HCT116 (cell line): Measurements from ENCODE around the gene ZNF18. TPM values are rescaled to one million over a fixed set of nuclear protein-coding genes. Genes with fewer than 3 reads are reported as not detected.
A peak's percentile ranks its signal among the peaks of the same experiment; 100 is the strongest.

ENCODE experiments used
- ATAC-seq: fragments of 200-7000 bp; cut with Tn5 transposase; 2 replicates; pipeline ENCODE4 v1.9.1; 2020; ENCODE audit warnings: mild to moderate bottlenecking, moderate library complexity
- BruUV-seq: library from RNA; stranded (reverse); fragments of 400-500 nt; replicated peaks from 2 replicates; lab custom pipeline; 2021; lab: Mats Ljungman, UMichigan
- CTCF ChIA-PET: fragments of 300-600 bp; sonication (Branson Sonifier 250); formaldehyde crosslinking; loops from one replicate; lab custom pipeline; 2021; ENCODE audit warnings: antibody characterized with exemption; lab: Charles Lee
- POLR2A ChIA-PET: fragments of 300-600, 350-600 bp; sonication (Branson Sonifier 250); formaldehyde crosslinking; loops from one replicate; lab custom pipeline; 2021; ENCODE audit warnings: antibody characterized with exemption; lab: Charles Lee
- RAD21 ChIA-PET, 2 experiments: fragments of 300-600 bp; sonication (Branson Sonifier 250); formaldehyde crosslinking; loops; one replicate each; lab custom pipeline; 2023; ENCODE audit warnings: low total read pairs in 2 of 2; ENCODE audit not compliant: uncharacterized antibody in 2 of 2, unreplicated experiment in 2 of 2, low non-redundant PET in 1 of 2; lab: Charles Lee
- DNase-seq: peaks from one replicate; pipeline ENCODE4 v3.0.0-alpha.2; 2010; ENCODE audit warnings: low read depth, low spot score
- H2AFZ ChIP-seq: fragments of 200-600 bp; shearing (Covaris generic), sonication (generic); 2 replicates; pipeline ENCODE4 v1.6.1; 2017; ENCODE audit warnings: low read depth, mixed run types, mixed read lengths, antibody characterized with exemption, low read length; ENCODE audit not compliant: poor library complexity, severe bottlenecking
- H3K27ac ChIP-seq: 2 replicates; pipeline ENCODE4 v1.5.1; 2012; ENCODE audit warnings: low read depth, low read length
- H3K27me3 ChIP-seq: fragments of 200-600 bp; sonication (generic); 2 replicates; pipeline ENCODE4 v1.6.1; 2016; ENCODE audit warnings: mixed run types, low read length, mixed read lengths; ENCODE audit not compliant: insufficient read depth
- H3K36me3 ChIP-seq, 2 experiments: fragments of 200-500 bp in 1 of 2; fragments of 200-600 bp in 1 of 2; sonication (Bioruptor generic) in 1 of 2; sonication (generic) in 1 of 2; 2 replicates each; pipeline versions ENCODE4 v1.5.1 to v1.6.1; 2014 to 2016; ENCODE audit warnings: low read length in 2 of 2, inconsistent platforms in 1 of 2, mixed read lengths in 1 of 2, mixed run types in 1 of 2; ENCODE audit not compliant: insufficient read depth in 2 of 2, control insufficient read depth in 1 of 2
- H3K4me1 ChIP-seq, 2 experiments: fragments of 200-600 bp in 1 of 2; sonication (generic) in 1 of 2; 2 replicates each; pipeline versions ENCODE4 v1.5.1 to v1.6.1; 2012 to 2017; ENCODE audit warnings: low read length in 2 of 2, inconsistent platforms in 1 of 2, mild to moderate bottlenecking in 1 of 2, mixed read lengths in 1 of 2, mixed run types in 1 of 2, moderate library complexity in 1 of 2; ENCODE audit not compliant: insufficient read depth in 2 of 2, control insufficient read depth in 1 of 2
- H3K4me2 ChIP-seq: fragments of 200-600 bp; sonication (generic); 2 replicates; pipeline ENCODE4 v1.6.1; 2017; ENCODE audit warnings: mixed run types, low read length, mixed read lengths
- H3K4me3 ChIP-seq, 2 experiments: fragments of 200-600 bp in 1 of 2; sonication (generic) in 1 of 2; replicated peaks in 1 of 2; 2 replicates each; pipeline ENCODE4 v1.5.1; 2011 to 2016; ENCODE audit warnings: low read length in 2 of 2, control low read depth in 1 of 2, low read depth in 1 of 2, mild to moderate bottlenecking in 1 of 2, mixed read lengths in 1 of 2, mixed run types in 1 of 2
- H3K79me2 ChIP-seq: fragments of 200-600 bp; sonication (generic); 2 replicates; pipeline ENCODE4 v1.6.1; 2017; ENCODE audit warnings: mild to moderate bottlenecking, mixed run types, low read length, moderate library complexity, mixed read lengths; ENCODE audit not compliant: insufficient read depth
- H3K9ac ChIP-seq: fragments of 200-600 bp; sonication (generic); 2 replicates; pipeline ENCODE4 v1.6.1; 2016; ENCODE audit warnings: low read length, mixed read lengths
- H3K9me2 ChIP-seq: fragments of 200-600 bp; sonication (generic), shearing (Covaris generic); 2 replicates; pipeline ENCODE4 v1.6.1; 2017; ENCODE audit warnings: mixed run types, mild to moderate bottlenecking, moderate library complexity; ENCODE audit not compliant: insufficient read depth
- H3K9me3 ChIP-seq, 2 experiments: fragments of 200-500 bp in 1 of 2; fragments of 200-600 bp in 1 of 2; sonication (Bioruptor generic) in 1 of 2; sonication (generic) in 1 of 2; 2 replicates each; pipeline ENCODE4 v1.6.1; 2014 to 2017; ENCODE audit warnings: low read length in 2 of 2, mixed read lengths in 2 of 2, inconsistent platforms in 1 of 2, low read depth in 1 of 2, mild to moderate bottlenecking in 1 of 2, mixed run types in 1 of 2, moderate library complexity in 1 of 2; ENCODE audit not compliant: control insufficient read depth in 1 of 2, insufficient read depth in 1 of 2
- H4K20me1 ChIP-seq: fragments of 200-600 bp; sonication (generic), shearing (Covaris generic); 2 replicates; pipeline ENCODE4 v1.6.1; 2017; ENCODE audit warnings: mixed run types, mild to moderate bottlenecking, moderate library complexity; ENCODE audit not compliant: insufficient read depth
- CBX3 ChIP-seq: IDR thresholded peaks from 2 replicates; pipeline ENCODE4 v1.6.1; 2012; ENCODE audit warnings: low read depth
- CEBPB ChIP-seq: IDR thresholded peaks from 2 replicates; pipeline ENCODE4 v1.6.1; 2012; ENCODE audit warnings: low read depth
- ELF1 ChIP-seq: IDR thresholded peaks from 2 replicates; pipeline ENCODE4 v1.6.1; 2012; ENCODE audit warnings: low read depth, borderline replicate concordance
- EZH2phosphoT487 ChIP-seq: fragments of 200-600 bp; IDR thresholded peaks from 2 replicates; pipeline ENCODE4 v1.6.1; 2018; ENCODE audit warnings: antibody characterized with exemption, borderline replicate concordance
- FOSL1 ChIP-seq: IDR thresholded peaks from 2 replicates; pipeline ENCODE4 v1.6.1; 2012; ENCODE audit warnings: low read depth
- JUND ChIP-seq: IDR thresholded peaks from 2 replicates; pipeline ENCODE4 v1.6.1; 2012
- POLR2A ChIP-seq: IDR thresholded peaks from 2 replicates; pipeline ENCODE4 v1.7.0; 2011; ENCODE audit warnings: borderline replicate concordance; ENCODE audit not compliant: insufficient read depth, insufficient read length; ENCODE audit errors: extremely low read depth
- POLR2AphosphoS5 ChIP-seq: IDR thresholded peaks from 2 replicates; pipeline ENCODE4 v1.6.1; 2011; ENCODE audit warnings: mild to moderate bottlenecking, low read depth, low read length, moderate library complexity
- RAD21 ChIP-seq: IDR thresholded peaks from 2 replicates; pipeline ENCODE4 v1.6.1; 2012; ENCODE audit warnings: low read depth, mild to moderate bottlenecking
- SRF ChIP-seq: IDR thresholded peaks from 2 replicates; pipeline ENCODE4 v1.6.1; 2012; ENCODE audit warnings: low read depth
- TCF7L2 ChIP-seq: IDR thresholded peaks from 2 replicates; pipeline ENCODE4 v1.7.0; 2011; ENCODE audit warnings: borderline replicate concordance, inconsistent platforms; ENCODE audit not compliant: insufficient read depth, insufficient read length; ENCODE audit errors: extremely low read depth
- YY1 ChIP-seq: IDR thresholded peaks from 2 replicates; pipeline ENCODE4 v1.6.1; 2011; ENCODE audit warnings: low read length, low read depth, moderate library complexity, mild to moderate bottlenecking; ENCODE audit not compliant: insufficient replicate concordance; ENCODE audit errors: extremely low read depth
- intact Hi-C: fragments of 100-400 bp; cut with micrococcal nuclease; formaldehyde crosslinking; loops from 2 replicates; pipeline ENCODE4 v1.10.0; 2022
- total RNA-seq: library from RNA; stranded (reverse); gene quantifications from one replicate; pipeline ENCODE4 v1.2.1, GENCODE V29; 2021; ENCODE audit not compliant: unreplicated experiment
- TF ChIP-seq, protein P1 (sequence below): IDR thresholded peaks from 2 replicates; pipeline ENCODE4 v1.6.1; 2012
- TF ChIP-seq, protein P2 (sequence below): IDR thresholded peaks from 2 replicates; pipeline ENCODE4 v1.6.1; 2012; ENCODE audit warnings: low read depth
- TF ChIP-seq, protein P3 (sequence below): IDR thresholded peaks from 2 replicates; pipeline ENCODE4 v1.6.1; 2012
- TF ChIP-seq, protein P4 (sequence below): IDR thresholded peaks from 2 replicates; pipeline ENCODE4 v1.6.1; 2011; ENCODE audit warnings: mild to moderate bottlenecking, low read length, moderate library complexity; ENCODE audit not compliant: insufficient replicate concordance; ENCODE audit errors: extremely low read depth

The ZNF18 gene
- total RNA-seq, 1 experiment from 2014 or later: 6.2 TPM

DNA sequence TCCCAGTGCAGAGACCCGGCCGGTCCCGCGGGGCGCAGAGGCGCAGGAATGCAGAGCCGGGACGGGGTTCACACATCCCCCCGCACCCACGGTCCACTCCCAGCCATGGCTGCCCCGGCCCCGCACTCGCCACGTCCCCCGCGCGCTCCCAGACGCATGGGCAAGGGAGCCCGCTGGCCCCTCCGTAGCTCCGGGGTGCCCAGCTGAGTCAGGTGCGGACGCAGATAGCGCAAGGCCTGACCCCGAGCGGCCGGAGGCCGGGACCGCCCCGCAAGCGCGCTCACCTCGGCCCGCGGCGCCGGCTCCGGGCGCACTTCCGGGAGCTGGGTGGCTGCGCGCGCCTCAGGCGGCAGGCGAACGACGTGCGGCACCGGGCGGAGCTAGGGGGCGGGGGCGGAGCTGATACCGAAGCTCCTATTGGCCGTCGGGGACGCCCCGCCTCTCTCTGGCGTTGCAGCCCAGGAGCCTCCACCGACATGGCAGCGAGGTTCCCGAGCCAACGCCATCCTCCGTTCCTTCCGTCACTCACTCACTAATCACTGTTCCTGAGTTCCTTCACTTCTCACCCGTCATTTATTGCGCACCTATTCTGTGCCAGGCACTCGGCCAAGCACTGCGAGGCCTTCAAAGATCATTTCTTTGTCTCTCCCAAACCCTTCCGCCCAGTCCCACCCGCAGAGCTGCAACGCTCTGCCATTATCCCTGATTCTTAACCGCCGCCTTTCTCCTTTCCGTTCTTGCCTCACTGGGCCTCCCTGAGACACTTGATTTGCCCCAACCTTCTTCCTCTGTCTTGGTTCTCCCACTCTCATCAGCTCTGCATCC, at the start of gene ZNF18 (continued):
- TF ChIP-seq ELF1 (peak; percentile 57), CEBPB (no peak), CBX3 (0 out of 2 replicates have a peak, but pooled peaks have one; percentile 6), POLR2A (peak; percentile 86), EZH2phosphoT487 (no peak), YY1 (peak; percentile 75), JUND (no peak)
- TF ChIP-seq, protein P1, sequence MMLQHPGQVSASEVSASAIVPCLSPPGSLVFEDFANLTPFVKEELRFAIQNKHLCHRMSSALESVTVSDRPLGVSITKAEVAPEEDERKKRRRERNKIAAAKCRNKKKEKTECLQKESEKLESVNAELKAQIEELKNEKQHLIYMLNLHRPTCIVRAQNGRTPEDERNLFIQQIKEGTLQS: no peak

DNA sequence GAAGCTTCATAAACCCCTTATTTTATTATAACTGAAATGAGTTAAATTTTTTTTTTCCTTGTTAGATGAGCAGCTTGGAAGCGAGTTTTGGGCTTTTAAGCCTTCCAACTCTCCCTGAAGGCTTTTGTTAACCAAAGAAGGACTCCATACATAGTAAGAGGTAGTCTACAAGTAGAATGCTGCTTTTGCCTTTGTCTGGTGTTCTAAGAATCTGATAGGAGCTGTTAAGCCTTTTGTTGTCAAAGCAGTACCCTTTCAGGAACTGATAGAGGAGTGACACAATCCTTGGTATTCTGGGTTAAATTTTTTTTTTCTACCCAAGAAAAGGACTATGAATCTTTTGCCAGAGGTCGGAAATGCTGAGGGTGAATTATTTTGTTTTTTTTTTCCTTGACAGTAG, 49.5 kb upstream of the ZNF18 start:
- peaks cover 4% of the 10 kb centered on the region; the same call in 1 of the 2 replicates for H4K20me1 ChIP-seq

More for the DNA sequence above, 49.5 kb upstream of the ZNF18 start:
- TF ChIP-seq EZH2phosphoT487 (no peak), SRF (no peak), CBX3 (no peak), RAD21 (no peak), TCF7L2 (no peak), FOSL1 (no peak), POLR2AphosphoS5 (no peak), JUND (no peak)
- TF ChIP-seq, protein P2, sequence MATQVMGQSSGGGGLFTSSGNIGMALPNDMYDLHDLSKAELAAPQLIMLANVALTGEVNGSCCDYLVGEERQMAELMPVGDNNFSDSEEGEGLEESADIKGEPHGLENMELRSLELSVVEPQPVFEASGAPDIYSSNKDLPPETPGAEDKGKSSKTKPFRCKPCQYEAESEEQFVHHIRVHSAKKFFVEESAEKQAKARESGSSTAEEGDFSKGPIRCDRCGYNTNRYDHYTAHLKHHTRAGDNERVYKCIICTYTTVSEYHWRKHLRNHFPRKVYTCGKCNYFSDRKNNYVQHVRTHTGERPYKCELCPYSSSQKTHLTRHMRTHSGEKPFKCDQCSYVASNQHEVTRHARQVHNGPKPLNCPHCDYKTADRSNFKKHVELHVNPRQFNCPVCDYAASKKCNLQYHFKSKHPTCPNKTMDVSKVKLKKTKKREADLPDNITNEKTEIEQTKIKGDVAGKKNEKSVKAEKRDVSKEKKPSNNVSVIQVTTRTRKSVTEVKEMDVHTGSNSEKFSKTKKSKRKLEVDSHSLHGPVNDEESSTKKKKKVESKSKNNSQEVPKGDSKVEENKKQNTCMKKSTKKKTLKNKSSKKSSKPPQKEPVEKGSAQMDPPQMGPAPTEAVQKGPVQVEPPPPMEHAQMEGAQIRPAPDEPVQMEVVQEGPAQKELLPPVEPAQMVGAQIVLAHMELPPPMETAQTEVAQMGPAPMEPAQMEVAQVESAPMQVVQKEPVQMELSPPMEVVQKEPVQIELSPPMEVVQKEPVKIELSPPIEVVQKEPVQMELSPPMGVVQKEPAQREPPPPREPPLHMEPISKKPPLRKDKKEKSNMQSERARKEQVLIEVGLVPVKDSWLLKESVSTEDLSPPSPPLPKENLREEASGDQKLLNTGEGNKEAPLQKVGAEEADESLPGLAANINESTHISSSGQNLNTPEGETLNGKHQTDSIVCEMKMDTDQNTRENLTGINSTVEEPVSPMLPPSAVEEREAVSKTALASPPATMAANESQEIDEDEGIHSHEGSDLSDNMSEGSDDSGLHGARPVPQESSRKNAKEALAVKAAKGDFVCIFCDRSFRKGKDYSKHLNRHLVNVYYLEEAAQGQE: no peak
- TF ChIP-seq, protein P1: no peak
- TF ChIP-seq, protein P3, sequence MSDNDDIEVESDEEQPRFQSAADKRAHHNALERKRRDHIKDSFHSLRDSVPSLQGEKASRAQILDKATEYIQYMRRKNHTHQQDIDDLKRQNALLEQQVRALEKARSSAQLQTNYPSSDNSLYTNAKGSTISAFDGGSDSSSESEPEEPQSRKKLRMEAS: no peak
- TF ChIP-seq, protein P4, sequence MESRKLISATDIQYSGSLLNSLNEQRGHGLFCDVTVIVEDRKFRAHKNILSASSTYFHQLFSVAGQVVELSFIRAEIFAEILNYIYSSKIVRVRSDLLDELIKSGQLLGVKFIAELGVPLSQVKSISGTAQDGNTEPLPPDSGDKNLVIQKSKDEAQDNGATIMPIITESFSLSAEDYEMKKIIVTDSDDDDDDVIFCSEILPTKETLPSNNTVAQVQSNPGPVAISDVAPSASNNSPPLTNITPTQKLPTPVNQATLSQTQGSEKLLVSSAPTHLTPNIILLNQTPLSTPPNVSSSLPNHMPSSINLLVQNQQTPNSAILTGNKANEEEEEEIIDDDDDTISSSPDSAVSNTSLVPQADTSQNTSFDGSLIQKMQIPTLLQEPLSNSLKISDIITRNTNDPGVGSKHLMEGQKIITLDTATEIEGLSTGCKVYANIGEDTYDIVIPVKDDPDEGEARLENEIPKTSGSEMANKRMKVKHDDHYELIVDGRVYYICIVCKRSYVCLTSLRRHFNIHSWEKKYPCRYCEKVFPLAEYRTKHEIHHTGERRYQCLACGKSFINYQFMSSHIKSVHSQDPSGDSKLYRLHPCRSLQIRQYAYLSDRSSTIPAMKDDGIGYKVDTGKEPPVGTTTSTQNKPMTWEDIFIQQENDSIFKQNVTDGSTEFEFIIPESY: no peak
- no peaks in the 10 kb centered on the region for H3K9me3 ChIP-seq
- ChIA-PET CTCF (no interaction called here), POLR2A (interaction anchor here (1.5 kb wide), 1 partner anchor 50 kb away, joined by 4 read pairs; the partner anchor contains the start of gene ZNF18), RAD21 (no interaction called here)
- peak overlapping the region in 1 of 2 experiments; percentile 9; a peak in 1 of 4 replicates for H3K4me3 ChIP-seq
- H3K79me2 ChIP-seq: peaks cover 97% of the 10 kb centered on the region
- H3K4me2 ChIP-seq: peak overlapping the region; percentile 62
- BruUV-seq: no TSS peak
- peak; percentile 41; the same call in 1 of the 2 replicates for ATAC-seq
- H3K27me3 ChIP-seq: no peaks in the 10 kb centered on the region
- H3K36me3 ChIP-seq: no peaks in the 10 kb centered on the region
- H3K9ac ChIP-seq: no peak overlapping the region
- peak overlapping the region; percentile 47; the same call in 1 of the 2 replicates for H3K27ac ChIP-seq
- intact Hi-C loops: no loop called here
- H3K4me1 ChIP-seq: peaks cover 48 to 79% of the 10 kb centered on the region in 2 experiments
- no peaks in the 10 kb centered on the region for H3K9me2 ChIP-seq
- H2AFZ ChIP-seq: no peak overlapping the region
- no peak for DNase-seq
